ENCODE results near the gene FGF14.

FGF14 gene

GRCh38 chr13:102240110-102240509, 161.7 kb downstream of the FGF14 start:
- no peak for DNase-seq

GRCh38 chr13:102237230-102237629, 164.6 kb downstream of the FGF14 start:
- DNase-seq: no peak

- no peak for DNase-seq
Measured at GRCh38 chr13:102236830-102237229, 165.0 kb downstream of the FGF14 start.

GRCh38 chr13:102236341-102236740, 165.5 kb downstream of the FGF14 start:
- no peak for DNase-seq

GRCh38 chr13:102235689-102236088, 166.2 kb downstream of the FGF14 start:
- DNase-seq: no peak

GRCh38 chr13:102234618-102235017, 167.2 kb downstream of the FGF14 start:
- DNase-seq: peak; percentile 3

- no peak for DNase-seq
Measured at GRCh38 chr13:102233566-102234208, 168.2 kb downstream of the FGF14 start.

GRCh38 chr13:102231479-102231878, 170.4 kb downstream of the FGF14 start:
- DNase-seq: no peak

GRCh38 chr13:102227741-102228140, 174.1 kb downstream of the FGF14 start:
- no peak for DNase-seq

GRCh38 chr13:102226591-102226990, 175.3 kb downstream of the FGF14 start:
- DNase-seq: no peak

- no peak for DNase-seq
Measured at GRCh38 chr13:102225892-102226291, 176.0 kb downstream of the FGF14 start.

GRCh38 chr13:102220681-102221228, 181.1 kb downstream of the FGF14 start:
- no peak for DNase-seq

- DNase-seq: no peak
Measured at GRCh38 chr13:102214956-102215355, 186.9 kb downstream of the FGF14 start.

GRCh38 chr13:102212729-102213128, 189.1 kb downstream of the FGF14 start:
- DNase-seq: no peak

- no peak for DNase-seq
Measured at GRCh38 chr13:102208347-102208746, 193.5 kb downstream of the FGF14 start.

- no peak for DNase-seq
Measured at GRCh38 chr13:102207680-102208342, 194.0 kb downstream of the FGF14 start.

- no peak for DNase-seq
Measured at GRCh38 chr13:102203718-102204117, 198.1 kb downstream of the FGF14 start.

- DNase-seq: no peak
Measured at GRCh38 chr13:102198418-102199311, 203.2 kb downstream of the FGF14 start.

- DNase-seq: no peak
Measured at GRCh38 chr13:102197193-102197592, 204.7 kb downstream of the FGF14 start.

GRCh38 chr13:102195566-102196462, 206.0 kb downstream of the FGF14 start:
- DNase-seq: no peak

- DNase-seq: no peak
Measured at GRCh38 chr13:102192858-102193257, 209.0 kb downstream of the FGF14 start.

- DNase-seq: no peak
Measured at GRCh38 chr13:102191951-102192502, 209.8 kb downstream of the FGF14 start.
